Measurements from ENCODE around the gene ARFIP2.

DNA sequence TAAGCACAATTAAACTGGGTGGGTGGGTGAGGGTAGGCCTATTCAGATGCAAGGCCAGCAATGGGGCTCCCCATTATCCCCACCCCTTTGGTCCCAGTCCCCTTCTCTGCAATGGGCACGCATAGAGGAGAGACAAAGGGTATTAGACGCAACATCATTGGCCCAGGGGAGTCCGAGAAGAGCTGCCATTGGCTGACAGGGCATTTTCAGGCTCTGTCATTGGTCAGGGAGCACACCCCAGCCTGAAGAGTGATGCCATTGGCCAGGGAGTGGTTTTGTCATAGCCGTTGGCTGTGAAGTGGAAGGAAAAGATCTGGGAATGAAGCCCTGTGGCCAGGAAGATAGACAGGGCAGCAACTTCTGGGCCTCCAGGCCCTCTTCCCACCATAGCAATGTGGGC lies 4.6 kb downstream of the ARFIP2 start:
- no peak for TF ChIP-seq POLR2AphosphoS5 (IDR thresholded peaks at IDR 0.05; ENCODE audit: low read depth, low read length)
- TF ChIP-seq POLR2A (IDR thresholded peaks at IDR 0.05; ENCODE audit: low read depth, low read length), result no peak

All from GM12892 (cell line).